ENCODE results near the gene UBE2Q1. TPM values are rescaled to one million over a fixed set of nuclear protein-coding genes. Genes with fewer than 3 reads are reported as not detected.

Gene UBE2Q1
- polyA plus RNA-seq, 1 donor (not counting 4 experiments of a cell fraction or from before 2014, with no cell fraction given) = 17.6 TPM

GRCh38 chr1:154553056-154554030, 5.1 kb downstream of the UBE2Q1 start:
- no peak overlapping the region for H3K9ac ChIP-seq (ENCODE audit: control insufficient read depth, extremely low read depth, insufficient read depth, low read length)
- H3K27ac ChIP-seq (ENCODE audit: control insufficient read depth, insufficient read depth, low read length) = no peak overlapping the region
- H3K4me2 ChIP-seq (ENCODE audit: control insufficient read depth, extremely low read depth, insufficient read depth, low read depth, low read length) = no peak overlapping the region
- no peak overlapping the region for H2AFZ ChIP-seq (ENCODE audit: control insufficient read depth, low read length)
- H3K27me3 ChIP-seq (ENCODE audit: control insufficient read depth, extremely low read depth, insufficient read depth, low read length) = no peaks in the 10 kb centered on the region
- dilution Hi-C loops (cut with MboI; ENCODE audit: extremely low pct_ligation_motif_present, low sequenced_read_pairs) = no loop called here
- DNase-seq (ENCODE audit: low read depth, low spot score) (no peak), FAIRE-seq (no peak)
- H3K79me2 ChIP-seq (ENCODE audit: control insufficient read depth, insufficient read depth, low read length) = peaks cover 28% of the 10 kb centered on the region
- H4K20me1 ChIP-seq (ENCODE audit: control insufficient read depth, extremely low read depth, insufficient read depth, low read length) = peaks cover 2% of the 10 kb centered on the region
- H3K4me3 ChIP-seq (ENCODE audit: control insufficient read depth in 2 of 3, extremely low read depth in 1 of 3, insufficient read depth in 2 of 3, low read depth in 1 of 3, low read length in 3 of 3) = no peak overlapping the region
- peaks cover 47 to 70% of the 10 kb centered on the region in 2 experiments for H3K36me3 ChIP-seq (ENCODE audit: control insufficient read depth in 2 of 2, extremely low read depth in 1 of 2, insufficient read depth in 2 of 2, low read length in 2 of 2)
- TF ChIP-seq EZH2 (IDR thresholded peaks at IDR 0.05; ENCODE audit: low read length) (no peak), CTCF (optimal IDR thresholded peaks at IDR 0.05 in 1 of 3, IDR thresholded peaks at IDR 0.05 in 1 of 3, conservative IDR thresholded peaks at IDR 0.05 in 1 of 3; ENCODE audit: extremely low read depth in 1 of 3, insufficient read depth in 2 of 3, low read length in 3 of 3) (no peak)
- peaks cover 2% of the 10 kb centered on the region for H3K9me1 ChIP-seq (ENCODE audit: control insufficient read depth, extremely low read depth, insufficient read depth, low read length)
- H3K9me3 ChIP-seq (ENCODE audit: control insufficient read depth, low read depth, low read length) = no peaks in the 10 kb centered on the region
- peaks cover 14% of the 10 kb centered on the region for H3K4me1 ChIP-seq (ENCODE audit: control insufficient read depth, extremely low read depth, insufficient read depth, low read length)

- peaks cover 16% of the 10 kb centered on the region for H3K79me2 ChIP-seq (ENCODE audit: control insufficient read depth, insufficient read depth, low read length)
- peaks cover 2% of the 10 kb centered on the region for H3K9me1 ChIP-seq (ENCODE audit: control insufficient read depth, extremely low read depth, insufficient read depth, low read length)
- peaks cover 17% of the 10 kb centered on the region for H3K4me1 ChIP-seq (ENCODE audit: control insufficient read depth, extremely low read depth, insufficient read depth, low read length)
- H3K4me3 ChIP-seq (ENCODE audit: control insufficient read depth in 2 of 3, extremely low read depth in 1 of 3, insufficient read depth in 2 of 3, low read depth in 1 of 3, low read length in 3 of 3) = no peak overlapping the region
- FAIRE-seq = no peak
- dilution Hi-C loops (cut with MboI; ENCODE audit: extremely low pct_ligation_motif_present, low sequenced_read_pairs) = no loop called here
- H3K27ac ChIP-seq (ENCODE audit: control insufficient read depth, insufficient read depth, low read length) = no peak overlapping the region
- H3K36me3 ChIP-seq (ENCODE audit: control insufficient read depth in 2 of 2, extremely low read depth in 1 of 2, insufficient read depth in 2 of 2, low read length in 2 of 2) = peaks cover 47 to 70% of the 10 kb centered on the region in 2 experiments
- no peak overlapping the region for H3K4me2 ChIP-seq (ENCODE audit: control insufficient read depth, extremely low read depth, insufficient read depth, low read depth, low read length)
- H3K9me3 ChIP-seq (ENCODE audit: control insufficient read depth, low read depth, low read length) = no peaks in the 10 kb centered on the region
- H3K9ac ChIP-seq (ENCODE audit: control insufficient read depth, extremely low read depth, insufficient read depth, low read length) = no peak overlapping the region
- TF ChIP-seq CTCF (optimal IDR thresholded peaks at IDR 0.05 in 1 of 3, IDR thresholded peaks at IDR 0.05 in 1 of 3, conservative IDR thresholded peaks at IDR 0.05 in 1 of 3; ENCODE audit: extremely low read depth in 1 of 3, insufficient read depth in 2 of 3, low read length in 3 of 3) = no peak
- H4K20me1 ChIP-seq (ENCODE audit: control insufficient read depth, extremely low read depth, insufficient read depth, low read length) = peaks cover 2% of the 10 kb centered on the region
- no peak for DNase-seq (ENCODE audit: low read depth, low spot score)
- no peak overlapping the region for H2AFZ ChIP-seq (ENCODE audit: control insufficient read depth, low read length)
- no peaks in the 10 kb centered on the region for H3K27me3 ChIP-seq (ENCODE audit: control insufficient read depth, extremely low read depth, insufficient read depth, low read length)
Observed at GRCh38 chr1:154552036-154552435, 6.4 kb downstream of the UBE2Q1 start.

Measured in keratinocyte (primary cell).